Activated CD4-positive, alpha-beta memory T cell treated with anti-CD3 and anti-CD28 coated beads, Interleukin-2, amount 10 ng/mL, durations not matched to agents 7 days and 5 days (primary cell): ENCODE measurements around the gene GMDS. TPM values are rescaled to one million over a fixed set of nuclear protein-coding genes. Genes with fewer than 3 reads are reported as not detected.

Experiments
- CTCF ChIA-PET: fragments of 350-600 bp; sonication (Branson Sonifier 250); formaldehyde crosslinking; loops from one replicate; lab custom pipeline; 2021; ENCODE audit warnings: antibody characterized with exemption, inconsistent platforms; lab: Charles Lee
- POLR2A ChIA-PET: fragments of 350-600 bp; sonication (Branson Sonifier 250); formaldehyde crosslinking; loops from one replicate; lab custom pipeline; 2021; ENCODE audit warnings: antibody characterized with exemption; lab: Charles Lee
- DNase-seq: peaks from one replicate; pipeline ENCODE4 v3.0.0-alpha.2; 2020
- H3K27ac Mint-ChIP-seq: one replicate; pipeline ENCODE4 v1.8.0; 2021; ENCODE audit warnings: mild to moderate bottlenecking, mixed read lengths
- H3K27me3 Mint-ChIP-seq: one replicate; pipeline ENCODE4 v1.8.0; 2021; ENCODE audit warnings: mixed read lengths
- H3K36me3 Mint-ChIP-seq: one replicate; pipeline ENCODE4 v1.8.0; 2021; ENCODE audit warnings: low read depth, mixed read lengths
- H3K4me1 Mint-ChIP-seq: one replicate; pipeline ENCODE4 v1.8.0; 2021; ENCODE audit warnings: mixed read lengths
- H3K4me3 Mint-ChIP-seq: one replicate; pipeline ENCODE4 v1.8.0; 2021; ENCODE audit warnings: mild to moderate bottlenecking, mixed read lengths
- H3K9me3 Mint-ChIP-seq: one replicate; pipeline ENCODE4 v1.8.0; 2021; ENCODE audit warnings: mixed read lengths
- total RNA-seq, 2 experiments: library from RNA; stranded (reverse); gene quantifications; one replicate each; pipeline ENCODE4 v1.2.3, GENCODE V29; 2021

The GMDS gene
- total RNA-seq, 2 experiments from 2014 or later, result 23.7 to 24.7 TPM

- POLR2A ChIA-PET, result interaction anchor here (1.9 kb wide), 1 partner anchor 71 kb away, joined by 9 read pairs; no protein-coding TSS in a partner anchor
- no peaks in the 10 kb centered on the region for H3K36me3 Mint-ChIP-seq
- no peak overlapping the region for H3K4me3 Mint-ChIP-seq
- peaks cover 48% of the 10 kb centered on the region for H3K27me3 Mint-ChIP-seq
- CTCF ChIA-PET, result interaction anchor here (1.3 to 6.0 kb wide), 5 partner anchors 17 to 1155 kb away, joined by 3 to 56 read pairs (median 14); partner anchors contain the start of gene MYLK4
- no peak overlapping the region for H3K27ac Mint-ChIP-seq
- H3K9me3 Mint-ChIP-seq, result no peaks in the 10 kb centered on the region
- no peak for DNase-seq
- H3K4me1 Mint-ChIP-seq, result peaks cover 3% of the 10 kb centered on the region
Measured at GRCh38 chr6:1594445-1595200, 650.8 kb downstream of the GMDS start.

- H3K9me3 Mint-ChIP-seq, result no peaks in the 10 kb centered on the region
- no peak for DNase-seq
- CTCF ChIA-PET, result interaction anchor here (1.3 to 6.0 kb wide), 2 partner anchors 42 to 69 kb away, joined by 3 to 56 read pairs; no protein-coding TSS in a partner anchor
- no peak overlapping the region for H3K4me3 Mint-ChIP-seq
- H3K27me3 Mint-ChIP-seq, result peaks cover 52% of the 10 kb centered on the region
- H3K4me1 Mint-ChIP-seq, result peaks cover 3% of the 10 kb centered on the region
- POLR2A ChIA-PET, result no interaction called here
- no peak overlapping the region for H3K27ac Mint-ChIP-seq
- no peaks in the 10 kb centered on the region for H3K36me3 Mint-ChIP-seq
Measured at GRCh38 chr6:1593958-1594314, 651.5 kb downstream of the GMDS start.

GRCh38 chr6:1593286-1593957 is 652.0 kb downstream of the GMDS start:
- Mint-ChIP-seq H3K36me3 (no peaks in the 10 kb centered on the region), H3K27ac (no peak overlapping the region), H3K4me3 (no peak overlapping the region), H3K9me3 (no peaks in the 10 kb centered on the region), H3K4me1 (peaks cover 3% of the 10 kb centered on the region), H3K27me3 (peaks cover 49% of the 10 kb centered on the region)
- no peak for DNase-seq
- ChIA-PET CTCF (interaction anchor here (1.3 to 6.0 kb wide), 2 partner anchors 41 to 69 kb away, joined by 3 to 56 read pairs; no protein-coding TSS in a partner anchor), POLR2A (no interaction called here)

GRCh38 chr6:1592852-1593251 is 652.6 kb downstream of the GMDS start:
- Mint-ChIP-seq H3K9me3 (no peaks in the 10 kb centered on the region), H3K4me3 (no peak overlapping the region), H3K27me3 (peaks cover 44% of the 10 kb centered on the region), H3K36me3 (no peaks in the 10 kb centered on the region), H3K27ac (no peak overlapping the region), H3K4me1 (peaks cover 3% of the 10 kb centered on the region)
- ChIA-PET CTCF (interaction anchor here (0.7 to 1.2 kb wide), 2 partner anchors 69 to 765 kb away, joined by 3 to 7 read pairs; no protein-coding TSS in a partner anchor), POLR2A (no interaction called here)
- DNase-seq, result no peak

GRCh38 chr6:1591926-1592325 is 653.5 kb downstream of the GMDS start:
- CTCF ChIA-PET, result interaction anchor here (1.2 kb wide), 1 partner anchor 68 kb away, joined by 7 read pairs; no protein-coding TSS in a partner anchor
- H3K4me1 Mint-ChIP-seq, result peaks cover 3% of the 10 kb centered on the region

GRCh38 chr6:1591243-1591642 is 654.2 kb downstream of the GMDS start:
- H3K9me3 Mint-ChIP-seq, result no peaks in the 10 kb centered on the region
- ChIA-PET POLR2A (no interaction called here), CTCF (interaction anchor here (1.1 kb wide), 1 partner anchor 39 kb away, joined by 3 read pairs; no protein-coding TSS in a partner anchor)
- H3K27ac Mint-ChIP-seq, result no peak overlapping the region
- DNase-seq, result no peak
- peaks cover 2% of the 10 kb centered on the region for H3K4me1 Mint-ChIP-seq
- H3K36me3 Mint-ChIP-seq, result no peaks in the 10 kb centered on the region
- H3K4me3 Mint-ChIP-seq, result no peak overlapping the region
- H3K27me3 Mint-ChIP-seq, result peaks cover 34% of the 10 kb centered on the region

More at GRCh38 chr6:1591926-1592325, 653.5 kb downstream of the GMDS start:
- H3K27me3 Mint-ChIP-seq, result peaks cover 37% of the 10 kb centered on the region
- no peaks in the 10 kb centered on the region for H3K36me3 Mint-ChIP-seq
- DNase-seq, result no peak
- POLR2A ChIA-PET, result interaction anchor here (0.7 kb wide), 1 partner anchor 158 kb away, joined by 3 read pairs; no protein-coding TSS in a partner anchor
- no peaks in the 10 kb centered on the region for H3K9me3 Mint-ChIP-seq
- no peak overlapping the region for H3K27ac Mint-ChIP-seq
- H3K4me3 Mint-ChIP-seq, result no peak overlapping the region

GRCh38 chr6:1590580-1590979 is 654.8 kb downstream of the GMDS start:
- Mint-ChIP-seq H3K9me3 (no peaks in the 10 kb centered on the region), H3K4me1 (no peaks in the 10 kb centered on the region), H3K36me3 (no peaks in the 10 kb centered on the region), H3K27ac (no peak overlapping the region), H3K27me3 (peaks cover 34% of the 10 kb centered on the region), H3K4me3 (no peak overlapping the region)
- ChIA-PET POLR2A (no interaction called here), CTCF (interaction anchor here (1.1 kb wide), 1 partner anchor 38 kb away, joined by 3 read pairs; no protein-coding TSS in a partner anchor)
- DNase-seq, result no peak

- ChIA-PET CTCF (no interaction called here), POLR2A (no interaction called here)
- Mint-ChIP-seq H3K4me3 (no peak overlapping the region), H3K4me1 (no peaks in the 10 kb centered on the region), H3K27ac (no peak overlapping the region), H3K36me3 (no peaks in the 10 kb centered on the region), H3K9me3 (no peaks in the 10 kb centered on the region), H3K27me3 (peaks cover 33% of the 10 kb centered on the region)
- no peak for DNase-seq
Measured at GRCh38 chr6:1589208-1589607, 656.2 kb downstream of the GMDS start.

- H3K4me3 Mint-ChIP-seq, result no peak overlapping the region
- no peaks in the 10 kb centered on the region for H3K4me1 Mint-ChIP-seq
- H3K9me3 Mint-ChIP-seq, result no peaks in the 10 kb centered on the region
- no peaks in the 10 kb centered on the region for H3K36me3 Mint-ChIP-seq
- ChIA-PET POLR2A (no interaction called here), CTCF (no interaction called here)
- peaks cover 26% of the 10 kb centered on the region for H3K27me3 Mint-ChIP-seq
- no peak for DNase-seq
- H3K27ac Mint-ChIP-seq, result no peak overlapping the region
Measured at GRCh38 chr6:1587977-1588376, 657.4 kb downstream of the GMDS start.

- ChIA-PET CTCF (no interaction called here), POLR2A (no interaction called here)
- Mint-ChIP-seq H3K27me3 (peaks cover 22% of the 10 kb centered on the region), H3K36me3 (no peaks in the 10 kb centered on the region), H3K9me3 (no peaks in the 10 kb centered on the region), H3K27ac (no peak overlapping the region), H3K4me3 (no peak overlapping the region), H3K4me1 (no peaks in the 10 kb centered on the region)
- DNase-seq, result no peak
Measured at GRCh38 chr6:1587546-1587945, 657.9 kb downstream of the GMDS start.

- H3K36me3 Mint-ChIP-seq, result no peaks in the 10 kb centered on the region
- DNase-seq, result no peak
- H3K27ac Mint-ChIP-seq, result no peak overlapping the region
- no peak overlapping the region for H3K4me3 Mint-ChIP-seq
- no peaks in the 10 kb centered on the region for H3K4me1 Mint-ChIP-seq
- H3K27me3 Mint-ChIP-seq, result peaks cover 22% of the 10 kb centered on the region
- no peaks in the 10 kb centered on the region for H3K9me3 Mint-ChIP-seq
- CTCF ChIA-PET, result no interaction called here
- POLR2A ChIA-PET, result no interaction called here
Measured at GRCh38 chr6:1586861-1587450, 658.4 kb downstream of the GMDS start.

GRCh38 chr6:1586256-1586655 is 659.1 kb downstream of the GMDS start:
- DNase-seq, result no peak
- no peaks in the 10 kb centered on the region for H3K4me1 Mint-ChIP-seq
- no peaks in the 10 kb centered on the region for H3K36me3 Mint-ChIP-seq
- POLR2A ChIA-PET, result no interaction called here
- no peaks in the 10 kb centered on the region for H3K9me3 Mint-ChIP-seq
- no peak overlapping the region for H3K27ac Mint-ChIP-seq
- H3K27me3 Mint-ChIP-seq, result peaks cover 20% of the 10 kb centered on the region
- no peak overlapping the region for H3K4me3 Mint-ChIP-seq
- CTCF ChIA-PET, result interaction anchor here (1.4 kb wide), 1 partner anchor 63 kb away, joined by 3 read pairs; no protein-coding TSS in a partner anchor

GRCh38 chr6:1585669-1586049 is 659.7 kb downstream of the GMDS start:
- Mint-ChIP-seq H3K27ac (no peak overlapping the region), H3K4me1 (no peaks in the 10 kb centered on the region), H3K4me3 (no peak overlapping the region), H3K9me3 (no peaks in the 10 kb centered on the region), H3K36me3 (no peaks in the 10 kb centered on the region), H3K27me3 (peaks cover 20% of the 10 kb centered on the region)
- ChIA-PET CTCF (interaction anchor here (1.4 kb wide), 1 partner anchor 62 kb away, joined by 3 read pairs; no protein-coding TSS in a partner anchor), POLR2A (no interaction called here)
- no peak for DNase-seq
